Right atrium auricular region (tissue), 2 donors: ENCODE measurements around the gene SNURF. TPM values are rescaled to one million over a fixed set of nuclear protein-coding genes. Genes with fewer than 3 reads are reported as not detected.

Experiments used
- DNase-seq: peaks from one replicate; pipeline ENCODE4 v3.0.0-alpha.2; 2019; ENCODE audit warnings: low spot score
- H3K27ac ChIP-seq, 2 donors: fragments of 200-600 bp; sonication (generic); 1 replicate in 1 of 2; 2 replicates in 1 of 2; pipeline ENCODE4 v1.5.1; 2016 to 2019
- H3K27me3 ChIP-seq, 2 donors: fragments of 200-600 bp; sonication (generic); one replicate each; pipeline versions ENCODE4 v1.5.1 to v1.6.0; 2017 to 2019
- H3K36me3 ChIP-seq: fragments of 200-600 bp; sonication (generic); one replicate; pipeline ENCODE4 v1.5.1; 2016
- H3K4me1 ChIP-seq, 2 donors: fragments of 200-600 bp; sonication (generic); one replicate each; pipeline versions ENCODE4 v1.5.1 to v1.6.0; 2017 to 2019
- H3K4me3 ChIP-seq, 2 donors: fragments of 200-600 bp; sonication (generic); 1 replicate in 1 of 2; 2 replicates in 1 of 2; pipeline ENCODE4 v1.5.1; 2017 to 2019; ENCODE audit warnings: mild to moderate bottlenecking in 1 of 2, moderate library complexity in 1 of 2
- H3K9me3 ChIP-seq, 2 donors: fragments of 200-600 bp; sonication (generic); one replicate each; pipeline ENCODE4 v1.5.1; 2019
- total RNA-seq, 2 donors: library from RNA; depleted of rRNA; stranded (reverse); fragments of >200 nt; gene quantifications; one replicate each; pipeline ENCODE4 v1.1.0, GENCODE V29; 2016
- TF ChIP-seq, protein P1 (sequence below), 2 donors: fragments of 200-600 bp; sonication (generic); IDR thresholded peaks; one replicate each; pipeline ENCODE4 v1.5.1; 2019; ENCODE audit warnings: antibody characterized with exemption in 2 of 2

SNURF gene
- total RNA-seq, 2 donors from 2014 or later = 6.3 to 15.4 TPM

DNA sequence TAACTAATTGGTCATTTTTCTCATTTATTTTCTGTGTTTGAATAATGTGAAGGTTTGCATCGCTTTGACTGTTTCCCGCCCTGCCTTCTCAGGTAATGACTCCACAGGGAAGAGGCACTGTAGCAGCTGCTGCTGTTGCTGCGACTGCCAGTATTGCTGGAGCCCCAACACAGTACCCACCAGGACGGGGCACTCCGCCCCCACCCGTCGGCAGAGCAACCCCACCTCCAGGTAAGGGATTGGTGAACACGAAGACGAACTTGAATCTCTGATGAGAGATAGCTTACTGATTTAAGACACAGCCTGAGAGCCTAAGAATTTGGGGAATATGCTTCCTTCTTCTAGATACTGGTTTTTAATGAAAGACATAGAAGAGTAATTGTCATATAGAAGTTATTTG lies 22.9 kb downstream of the SNURF start:
- Histone ChIP-seq H3K9me3 (peaks cover 0 to 63% of the 10 kb centered on the region in 2 donors), H3K4me1 (no peaks in the 10 kb centered on the region), H3K4me3 (no peak overlapping the region), H3K27ac (no peak overlapping the region), H3K27me3 (no peaks in the 10 kb centered on the region), H3K36me3 (peaks cover 96% of the 10 kb centered on the region)
- no peak for DNase-seq
- TF ChIP-seq, protein P1, sequence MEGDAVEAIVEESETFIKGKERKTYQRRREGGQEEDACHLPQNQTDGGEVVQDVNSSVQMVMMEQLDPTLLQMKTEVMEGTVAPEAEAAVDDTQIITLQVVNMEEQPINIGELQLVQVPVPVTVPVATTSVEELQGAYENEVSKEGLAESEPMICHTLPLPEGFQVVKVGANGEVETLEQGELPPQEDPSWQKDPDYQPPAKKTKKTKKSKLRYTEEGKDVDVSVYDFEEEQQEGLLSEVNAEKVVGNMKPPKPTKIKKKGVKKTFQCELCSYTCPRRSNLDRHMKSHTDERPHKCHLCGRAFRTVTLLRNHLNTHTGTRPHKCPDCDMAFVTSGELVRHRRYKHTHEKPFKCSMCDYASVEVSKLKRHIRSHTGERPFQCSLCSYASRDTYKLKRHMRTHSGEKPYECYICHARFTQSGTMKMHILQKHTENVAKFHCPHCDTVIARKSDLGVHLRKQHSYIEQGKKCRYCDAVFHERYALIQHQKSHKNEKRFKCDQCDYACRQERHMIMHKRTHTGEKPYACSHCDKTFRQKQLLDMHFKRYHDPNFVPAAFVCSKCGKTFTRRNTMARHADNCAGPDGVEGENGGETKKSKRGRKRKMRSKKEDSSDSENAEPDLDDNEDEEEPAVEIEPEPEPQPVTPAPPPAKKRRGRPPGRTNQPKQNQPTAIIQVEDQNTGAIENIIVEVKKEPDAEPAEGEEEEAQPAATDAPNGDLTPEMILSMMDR (IDR thresholded peaks at IDR 0.05) = no peak

DNA sequence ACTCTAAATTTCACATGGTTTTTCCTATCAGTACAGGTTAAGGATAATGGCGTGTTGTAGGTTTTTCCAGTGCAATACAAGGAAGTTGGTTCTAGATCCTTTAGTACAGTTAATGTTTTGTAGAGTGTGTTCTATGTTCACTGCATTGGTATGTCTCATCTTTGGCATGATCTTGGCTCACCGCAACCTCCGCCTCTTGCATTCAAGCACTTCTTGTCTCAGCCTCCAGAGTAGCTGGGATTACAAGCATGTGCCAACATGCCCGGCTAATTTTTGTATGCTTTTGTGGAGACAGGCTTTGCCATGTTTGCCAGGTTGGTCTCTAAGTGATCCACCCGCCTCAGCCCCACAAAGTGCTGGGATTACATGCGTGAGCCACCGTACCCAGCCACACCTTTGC lies 30.4 kb downstream of the SNURF start:
- TF ChIP-seq, protein P1 (IDR thresholded peaks at IDR 0.05) = no peak
- Histone ChIP-seq H3K4me1 (no peaks in the 10 kb centered on the region), H3K27ac (no peak overlapping the region), H3K27me3 (no peaks in the 10 kb centered on the region), H3K4me3 (no peak overlapping the region), H3K9me3 (peaks cover 0 to 55% of the 10 kb centered on the region in 2 donors), H3K36me3 (peaks cover 51% of the 10 kb centered on the region)
- no peak for DNase-seq

DNA sequence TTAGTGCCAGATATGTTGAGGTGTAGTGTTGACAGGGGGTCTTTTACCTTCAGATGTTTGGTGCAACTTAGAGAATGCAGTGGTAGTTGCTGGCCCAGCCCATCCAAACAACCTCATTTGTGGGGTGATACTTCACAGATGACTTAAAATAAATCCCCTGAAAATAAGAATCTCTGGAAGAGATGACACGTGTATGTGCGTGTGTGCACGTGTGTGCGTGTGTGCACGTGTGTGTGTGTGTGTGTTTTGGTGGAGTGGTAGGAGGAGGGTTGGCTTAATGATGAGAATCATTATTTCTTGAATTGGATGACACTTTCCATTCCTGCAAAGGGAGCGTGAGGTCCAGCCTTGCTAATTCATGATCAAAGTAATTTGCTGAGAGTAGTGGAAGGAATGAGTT lies 31.9 kb downstream of the SNURF start:
- TF ChIP-seq, protein P1 (IDR thresholded peaks at IDR 0.05) = no peak
- DNase-seq = no peak
- H3K9me3 ChIP-seq = peaks cover 0 to 57% of the 10 kb centered on the region in 2 donors
- H3K36me3 ChIP-seq = peaks cover 42% of the 10 kb centered on the region
- no peaks in the 10 kb centered on the region for H3K4me1 ChIP-seq
- no peak overlapping the region for H3K27ac ChIP-seq
- H3K27me3 ChIP-seq = no peaks in the 10 kb centered on the region
- H3K4me3 ChIP-seq = no peak overlapping the region

Other genes with a start within 250 kb of the SNURF start
- gene SNRPN, start within 50 bp of the SNURF start, total RNA-seq = 100 to 1,000 TPM; 360 to 381 TPM